PC-3 (cell line): ENCODE measurements around the gene ATE1. TPM values are rescaled to one million over a fixed set of nuclear protein-coding genes. Genes with fewer than 3 reads are reported as not detected.
"Not testable (repeated sequence)": the region's sequence is repeated elsewhere in the genome, so short reads cannot be mapped to it uniquely, and the experiment has no call there.

Source experiments
- ATAC-seq: fragments of 200-7000 bp; cut with Tn5 transposase; 2 replicates; pipeline ENCODE4 v1.9.1; 2020; ENCODE audit warnings: mild to moderate bottlenecking, moderate library complexity
- BruUV-seq: library from RNA; stranded (reverse); fragments of 400-500 nt; replicated peaks from 2 replicates; lab custom pipeline; 2021; lab: Mats Ljungman, UMichigan
- CTCF ChIA-PET: fragments of 300-600 bp; sonication (Branson Sonifier 250); formaldehyde crosslinking; loops from one replicate; lab custom pipeline; 2022; ENCODE audit warnings: antibody characterized with exemption; lab: Charles Lee
- POLR2A ChIA-PET: fragments of 300-600 bp; sonication (Branson Sonifier 250); formaldehyde crosslinking; loops from one replicate; lab custom pipeline; 2022; ENCODE audit warnings: antibody characterized with exemption; ENCODE audit not compliant: unreplicated experiment; lab: Charles Lee
- DNase-seq: peaks from one replicate; pipeline ENCODE4 v3.0.0-alpha.2; 2015
- H2AFZ ChIP-seq: fragments of 300-600 bp; sonication (generic); 2 replicates; pipeline ENCODE4 v1.6.0; 2016; ENCODE audit warnings: antibody characterized with exemption, low read length
- H3F3A ChIP-seq: fragments of 300-600 bp; sonication (generic); one replicate; pipeline ENCODE4 v1.6.0; 2017; ENCODE audit warnings: antibody characterized with exemption, low read length, control low read depth, mild to moderate bottlenecking; ENCODE audit not compliant: unreplicated experiment
- H3K27ac ChIP-seq: fragments of 300-600 bp; sonication (generic); 2 replicates; pipeline ENCODE4 v1.5.1; 2016; ENCODE audit warnings: mild to moderate bottlenecking, low read length
- H3K27me3 ChIP-seq: fragments of 300-600 bp; sonication (generic); 2 replicates; pipeline ENCODE4 v1.6.1; 2016; ENCODE audit warnings: low read length, mixed read lengths
- H3K36me3 ChIP-seq: fragments of 300-600 bp; sonication (generic); 2 replicates; pipeline ENCODE4 v1.6.1; 2016; ENCODE audit warnings: low read depth, mixed run types, low read length, mixed read lengths
- H3K4me1 ChIP-seq: fragments of 300-600 bp; sonication (generic); 2 replicates; pipeline ENCODE4 v1.5.1; 2016; ENCODE audit warnings: low read length; ENCODE audit not compliant: insufficient read depth
- H3K4me2 ChIP-seq: fragments of 300-600 bp; sonication (generic); 2 replicates; pipeline ENCODE4 v1.6.0; 2016; ENCODE audit warnings: low read length
- H3K4me3 ChIP-seq: fragments of 300-600 bp; sonication (generic); 2 replicates; pipeline ENCODE4 v1.5.1; 2016; ENCODE audit warnings: mild to moderate bottlenecking, low read length, mixed read lengths
- H3K79me2 ChIP-seq: fragments of 300-600 bp; sonication (generic); 2 replicates; pipeline ENCODE4 v1.6.1; 2017; ENCODE audit warnings: low read length, mixed read lengths
- H3K9ac ChIP-seq: fragments of 300-600 bp; sonication (generic); 2 replicates; pipeline ENCODE4 v1.6.0; 2016; ENCODE audit warnings: mild to moderate bottlenecking, low read length
- H3K9me2 ChIP-seq: fragments of 300-600 bp; sonication (generic); replicated peaks from 2 replicates; pipeline ENCODE4 v1.6.1; 2016; ENCODE audit warnings: mixed run types, low read length, mixed read lengths
- H3K9me3 ChIP-seq: fragments of 300-600 bp; sonication (generic); 2 replicates; pipeline ENCODE4 v1.6.1; 2016; ENCODE audit warnings: low read length, mixed read lengths
- H4K20me1 ChIP-seq: fragments of 300-600 bp; sonication (generic); 2 replicates; pipeline ENCODE4 v1.6.1; 2016; ENCODE audit warnings: low read length, mixed read lengths
- CTCF ChIP-seq: fragments of 300-600 bp; sonication (generic); conservative IDR thresholded peaks from 2 replicates; pipeline ENCODE4 v1.5.1; 2017; ENCODE audit warnings: antibody characterized with exemption, low read depth, mild to moderate bottlenecking, low read length
- EZH2 ChIP-seq: fragments of 300-600 bp; sonication (generic); IDR thresholded peaks from one replicate; pipeline ENCODE4 v1.6.1; 2017; ENCODE audit warnings: antibody characterized with exemption, mild to moderate bottlenecking, low read length; ENCODE audit not compliant: unreplicated experiment
- EZH2phosphoT487 ChIP-seq: fragments of 300-600 bp; sonication (generic); IDR thresholded peaks from 2 replicates; pipeline ENCODE4 v1.6.1; 2018; ENCODE audit warnings: mild to moderate bottlenecking, antibody characterized with exemption, low read length, borderline replicate concordance
- intact Hi-C: fragments of 100-400 bp; cut with micrococcal nuclease; formaldehyde crosslinking; loops from 2 replicates; pipeline ENCODE4 v1.9.0; 2023
- total RNA-seq: library from RNA; depleted of rRNA; stranded (reverse); fragments of >200 nt; gene quantifications from 2 replicates; pipeline ENCODE4 v1.2.3, GENCODE V29; 2014

Gene ATE1
- total RNA-seq, 1 experiment from 2014 or later: 12.8 TPM

- no peaks in the 10 kb centered on the region for H3K79me2 ChIP-seq
- DNase-seq (no peak), ATAC-seq (no peak)
- no peaks in the 10 kb centered on the region for H3K36me3 ChIP-seq
- H3K27ac ChIP-seq: no peak overlapping the region
- no peak for TF ChIP-seq EZH2phosphoT487
- TF ChIP-seq EZH2: no peak
- no peak for TF ChIP-seq CTCF
- H3K9me2 ChIP-seq: no peaks in the 10 kb centered on the region
- no peak overlapping the region for H3K4me3 ChIP-seq
- H3K9ac ChIP-seq: no peak overlapping the region
- intact Hi-C loops: no loop called here
- H3K27me3 ChIP-seq: no peaks in the 10 kb centered on the region
- no TSS peak for BruUV-seq
- ChIA-PET POLR2A (no interaction called here), CTCF (no interaction called here)
- H3K4me2 ChIP-seq: no peak overlapping the region
- H3F3A ChIP-seq: no peaks in the 10 kb centered on the region
- H3K9me3 ChIP-seq: no peaks in the 10 kb centered on the region
- no peak overlapping the region for H2AFZ ChIP-seq
- H3K4me1 ChIP-seq: no peaks in the 10 kb centered on the region
- no peaks in the 10 kb centered on the region for H4K20me1 ChIP-seq
Measured at GRCh38 chr10:121935702-121936101, 7.9 kb upstream of the ATE1 start.

DNA sequence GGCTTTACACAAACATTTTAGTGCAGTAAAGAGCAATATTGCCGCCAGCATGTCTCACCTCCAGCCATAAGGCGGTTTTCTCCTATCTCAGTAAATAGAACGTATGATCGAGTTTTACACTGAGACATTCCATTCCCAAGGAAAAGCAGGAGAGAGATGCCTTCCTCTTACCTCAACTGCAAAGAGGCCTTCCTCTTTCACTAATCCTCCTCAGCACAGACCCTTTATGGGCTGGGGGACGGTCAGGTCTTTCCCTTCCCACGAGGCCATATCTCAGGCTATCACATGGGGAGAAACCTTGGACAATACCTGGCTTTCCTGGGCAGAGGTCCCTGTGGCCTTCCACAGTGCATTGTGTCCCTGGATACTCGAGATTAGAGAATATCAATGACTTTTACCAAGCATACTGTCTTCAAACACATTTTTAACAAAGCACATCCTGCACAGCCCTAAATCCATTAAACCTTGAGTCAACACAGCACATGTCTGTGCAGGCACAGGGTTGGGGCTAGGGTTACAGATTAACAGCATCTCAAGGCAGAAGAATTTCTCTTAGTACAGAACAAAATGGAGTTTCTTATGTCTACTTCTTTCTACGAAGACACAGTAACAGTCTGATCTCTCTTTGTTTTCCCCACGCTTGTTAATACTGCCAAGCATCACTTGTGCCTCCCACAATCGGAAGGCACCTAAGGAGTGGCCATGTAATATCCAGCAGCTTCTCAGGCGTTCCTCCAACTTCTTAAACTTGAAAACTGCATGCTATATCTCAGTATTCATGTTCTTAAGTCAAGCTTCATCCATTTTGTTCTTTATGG is 2.6 kb upstream of the ATE1 start:
- CTCF ChIA-PET, H3K9me3 ChIP-seq, H3K4me3 ChIP-seq, H3F3A ChIP-seq, H3K9ac ChIP-seq, H3K27ac ChIP-seq, H3K27me3 ChIP-seq, BruUV-seq, H2AFZ ChIP-seq, DNase-seq, H3K9me2 ChIP-seq, intact Hi-C loops, H3K4me2 ChIP-seq, POLR2A ChIA-PET, H3K36me3 ChIP-seq, ATAC-seq, H4K20me1 ChIP-seq: not testable (repeated sequence)
- Histone ChIP-seq H3K79me2 (peaks cover 32% of the 10 kb centered on the region), H3K4me1 (peaks cover 12% of the 10 kb centered on the region)

DNA sequence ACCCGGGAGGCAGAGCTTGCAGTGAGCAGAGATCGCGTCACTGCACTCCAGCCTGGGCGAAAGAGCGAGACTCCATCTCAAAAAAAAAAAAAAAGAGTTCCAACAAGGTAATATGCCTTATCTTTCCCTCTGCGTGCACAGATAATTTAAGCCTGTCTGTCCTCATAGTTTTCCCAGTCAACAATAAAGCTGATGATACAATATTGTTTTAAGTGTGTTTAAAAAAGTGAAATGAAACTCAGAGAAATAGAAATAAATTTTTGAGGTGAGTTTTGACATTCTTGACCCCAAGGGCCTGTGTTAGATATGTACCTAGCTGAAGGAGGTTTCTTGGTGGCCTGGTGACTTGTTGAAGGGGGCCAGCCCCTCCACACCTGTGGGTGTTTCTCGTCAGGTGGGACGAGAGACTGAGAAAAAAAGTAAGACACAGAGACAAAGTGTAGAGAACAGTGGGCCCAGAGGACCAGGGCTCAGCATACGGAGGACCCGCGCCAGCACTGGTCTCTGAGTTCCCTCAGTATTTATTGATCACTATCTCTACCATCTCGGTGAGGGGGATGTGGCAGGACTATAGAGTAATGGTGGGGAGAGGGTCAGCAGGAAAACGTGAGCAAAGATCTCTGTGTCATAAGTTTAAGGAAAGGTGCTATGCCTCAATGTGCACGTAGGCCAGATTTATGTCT is 1.9 kb upstream of the ATE1 start:
- H3K9ac ChIP-seq, H4K20me1 ChIP-seq, ATAC-seq, intact Hi-C loops, H2AFZ ChIP-seq, H3F3A ChIP-seq, BruUV-seq, H3K27ac ChIP-seq, H3K4me3 ChIP-seq, POLR2A ChIA-PET, DNase-seq, H3K9me2 ChIP-seq, H3K27me3 ChIP-seq, CTCF ChIA-PET, H3K9me3 ChIP-seq, H3K36me3 ChIP-seq: not testable (repeated sequence)
- Histone ChIP-seq H3K79me2 (peaks cover 40% of the 10 kb centered on the region), H3K4me1 (peaks cover 12% of the 10 kb centered on the region), H3K4me2 (0 out of 2 replicates have a peak overlapping the region, but pooled peaks have one; percentile 99)
